Body of pancreas (tissue), 4 donors: ENCODE measurements around the gene SPATA13. TPM values are rescaled to one million over a fixed set of nuclear protein-coding genes. Genes with fewer than 3 reads are reported as not detected.

Experiments
- ATAC-seq: fragments of 150-250 bp; one replicate; pipeline ENCODE4 v1.9.1; 2016
- DNase-seq, 4 donors: peaks; one replicate each; pipeline ENCODE4 v3.0.0-alpha.2; 2019
- H3K27ac ChIP-seq, 4 donors: fragments of 200-600 bp; sonication (generic); 1 replicate in 3 of 4; 2 replicates in 1 of 4; pipeline versions ENCODE4 v1.5.1 to v1.6.1; 2016 to 2019; ENCODE audit warnings: mild to moderate bottlenecking in 1 of 4, mixed read lengths in 1 of 4, moderate library complexity in 1 of 4
- H3K27me3 ChIP-seq, 2 donors: fragments of 200-600 bp; sonication (generic); one replicate each; pipeline ENCODE4 v1.6.0; 2016; ENCODE audit warnings: mild to moderate bottlenecking in 1 of 2
- H3K36me3 ChIP-seq, 2 donors: fragments of 200-600 bp; sonication (generic); replicated peaks in 1 of 2; 2 replicates each; pipeline ENCODE4 v1.5.1; 2016; ENCODE audit warnings: low read depth in 2 of 2; ENCODE audit not compliant: insufficient read depth in 1 of 2
- H3K4me1 ChIP-seq: fragments of 200-600 bp; sonication (generic); one replicate; pipeline ENCODE4 v1.6.0; 2016
- H3K4me3 ChIP-seq, 2 donors: fragments of 200-600 bp; sonication (generic); 1 replicate in 1 of 2; 2 replicates in 1 of 2; pipeline ENCODE4 v1.5.1; 2016 to 2019
- H3K9me3 ChIP-seq, 3 donors: fragments of 200-600 bp; sonication (generic); 1 replicate in 2 of 3; 2 replicates in 1 of 3; pipeline ENCODE4 v1.5.1; 2016
- POLR2A ChIP-seq, 3 donors: fragments of 450-650 bp; IDR thresholded peaks; one replicate each; pipeline ENCODE4 v1.6.1; 2016; ENCODE audit warnings: antibody characterized with exemption in 3 of 3, mild to moderate bottlenecking in 2 of 3
- WGBS, 2 donors: methylation state at CpG; one replicate each; pipeline ENCODE4 v1.1.5; 2017; 5-methylcytosine and 5-hydroxymethylcytosine counted together
- intact Hi-C: fragments of 100-400 bp; cut with DNase I; formaldehyde crosslinking; loops from one replicate; pipeline ENCODE4 v1.15.1; 2023
- total RNA-seq, 2 donors: library from RNA; depleted of rRNA; stranded (reverse); fragments of >200 nt; gene quantifications; one replicate each; pipeline ENCODE4 v1.1.0, GENCODE V29; 2016
- TF ChIP-seq, protein P1 (sequence below), 7 experiments: fragments of 450-650 bp in 4 of 7; fragments of 200-600 bp in 3 of 7; sonication (generic) in 3 of 7; IDR thresholded peaks; one replicate each; pipeline ENCODE4 v1.5.1; 2016 to 2019; ENCODE audit warnings: antibody characterized with exemption in 7 of 7

The SPATA13 gene
- total RNA-seq, 2 donors from 2014 or later: 83.3 to 359 TPM

DNA sequence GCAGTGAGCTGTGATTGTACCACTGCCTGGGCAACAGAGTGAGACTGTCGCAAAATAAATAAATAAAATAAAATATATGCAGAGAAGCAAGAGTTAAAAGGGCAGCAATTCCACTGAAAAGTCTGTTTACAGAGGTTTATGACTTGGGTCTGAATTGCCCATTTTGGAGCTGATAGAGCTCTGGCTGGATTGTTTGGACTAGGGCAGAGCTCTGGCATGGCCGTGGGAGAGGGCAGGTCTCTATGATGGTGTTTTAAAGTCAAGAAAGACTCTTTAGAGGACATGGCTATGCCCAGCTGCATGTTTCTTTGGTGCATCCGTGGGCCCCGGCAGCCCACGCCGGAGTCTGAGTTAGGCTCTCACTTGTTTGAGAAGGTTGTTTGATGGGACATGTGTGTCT lies 84.3 kb downstream of the SPATA13 start:
- no peaks in the 10 kb centered on the region for H3K36me3 ChIP-seq
- peaks cover 48% of the 10 kb centered on the region for H3K4me1 ChIP-seq
- no peak for ATAC-seq
- TF ChIP-seq, protein P1, sequence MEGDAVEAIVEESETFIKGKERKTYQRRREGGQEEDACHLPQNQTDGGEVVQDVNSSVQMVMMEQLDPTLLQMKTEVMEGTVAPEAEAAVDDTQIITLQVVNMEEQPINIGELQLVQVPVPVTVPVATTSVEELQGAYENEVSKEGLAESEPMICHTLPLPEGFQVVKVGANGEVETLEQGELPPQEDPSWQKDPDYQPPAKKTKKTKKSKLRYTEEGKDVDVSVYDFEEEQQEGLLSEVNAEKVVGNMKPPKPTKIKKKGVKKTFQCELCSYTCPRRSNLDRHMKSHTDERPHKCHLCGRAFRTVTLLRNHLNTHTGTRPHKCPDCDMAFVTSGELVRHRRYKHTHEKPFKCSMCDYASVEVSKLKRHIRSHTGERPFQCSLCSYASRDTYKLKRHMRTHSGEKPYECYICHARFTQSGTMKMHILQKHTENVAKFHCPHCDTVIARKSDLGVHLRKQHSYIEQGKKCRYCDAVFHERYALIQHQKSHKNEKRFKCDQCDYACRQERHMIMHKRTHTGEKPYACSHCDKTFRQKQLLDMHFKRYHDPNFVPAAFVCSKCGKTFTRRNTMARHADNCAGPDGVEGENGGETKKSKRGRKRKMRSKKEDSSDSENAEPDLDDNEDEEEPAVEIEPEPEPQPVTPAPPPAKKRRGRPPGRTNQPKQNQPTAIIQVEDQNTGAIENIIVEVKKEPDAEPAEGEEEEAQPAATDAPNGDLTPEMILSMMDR (IDR thresholded peaks at IDR 0.05): no peak
- TF ChIP-seq POLR2A (IDR thresholded peaks at IDR 0.05): no peak
- no peak overlapping the region for H3K4me3 ChIP-seq
- no peaks in the 10 kb centered on the region for H3K9me3 ChIP-seq
- WGBS, 2 donors: 73 to 84% methylated on average over 6 of the region's 6 CpGs
- no peaks in the 10 kb centered on the region for H3K27me3 ChIP-seq
- no peak overlapping the region for H3K27ac ChIP-seq
- no peak for DNase-seq
- intact Hi-C loops: no loop called here

DNA sequence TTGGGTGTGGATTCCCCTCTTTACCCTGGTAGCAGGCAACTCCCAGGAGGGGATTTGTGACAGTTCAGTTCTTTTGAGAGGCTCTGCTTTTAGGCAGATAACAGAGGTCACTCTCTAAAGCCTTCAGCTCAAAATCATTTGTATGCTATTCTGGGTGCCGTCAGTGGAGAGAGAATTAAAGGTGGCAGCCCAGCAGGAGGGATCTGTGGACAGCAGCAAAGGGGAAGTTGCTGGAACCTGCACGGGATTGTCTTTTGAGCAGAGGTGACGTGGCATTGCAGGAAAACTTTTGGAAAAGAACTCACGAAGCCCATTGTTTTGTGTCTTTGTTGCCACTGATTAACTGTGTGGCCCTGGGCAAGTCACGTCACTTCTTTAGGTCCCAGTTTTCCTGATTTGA lies 86.5 kb downstream of the SPATA13 start:
- TF ChIP-seq POLR2A (IDR thresholded peaks at IDR 0.05): no peak
- TF ChIP-seq, protein P1 (IDR thresholded peaks at IDR 0.05): no peak
- H3K27ac ChIP-seq: peak overlapping the region in 1 of 4 donors; percentile 20
- peaks cover 0 to 4% of the 10 kb centered on the region in 2 donors for H3K36me3 ChIP-seq
- ATAC-seq (no peak), DNase-seq (no peak)
- no peak overlapping the region for H3K4me3 ChIP-seq
- no peaks in the 10 kb centered on the region for H3K9me3 ChIP-seq
- peaks cover 26% of the 10 kb centered on the region for H3K4me1 ChIP-seq
- intact Hi-C loops: no loop called here
- H3K27me3 ChIP-seq: no peaks in the 10 kb centered on the region
- 66 to 67% methylated on average over 5 of the region's 5 CpGs for WGBS, 2 donors

DNA sequence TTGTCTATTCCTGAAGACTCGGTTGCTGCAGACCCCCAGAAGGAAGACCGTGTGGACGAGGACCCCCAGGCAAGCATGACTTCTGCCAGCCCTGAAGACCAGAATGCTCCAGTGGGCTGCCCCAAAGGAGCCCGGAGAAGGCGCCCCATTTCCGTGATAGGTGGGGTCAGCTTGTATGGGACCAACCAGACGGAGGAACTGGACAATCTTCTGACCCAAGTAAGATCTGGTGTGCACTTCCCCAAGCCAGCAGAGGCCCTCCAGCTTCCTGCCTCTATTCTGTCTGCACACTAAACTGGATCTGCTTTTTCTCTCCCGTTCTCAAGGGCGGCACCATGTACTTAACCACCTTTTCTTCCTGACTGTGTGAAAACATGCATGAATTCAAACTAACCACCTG lies 89.1 kb downstream of the SPATA13 start:
- no peaks in the 10 kb centered on the region for H3K27me3 ChIP-seq
- intact Hi-C loops: no loop called here
- ATAC-seq (no peak), DNase-seq (no peak)
- WGBS, 2 donors: 82 to 98% methylated on average over 6 to 9 of the region's 9 CpGs
- H3K9me3 ChIP-seq: no peaks in the 10 kb centered on the region
- no peak overlapping the region for H3K27ac ChIP-seq
- peaks cover 5 to 10% of the 10 kb centered on the region in 2 donors for H3K36me3 ChIP-seq
- H3K4me1 ChIP-seq: peaks cover 13% of the 10 kb centered on the region
- TF ChIP-seq POLR2A (IDR thresholded peaks at IDR 0.05): no peak
- H3K4me3 ChIP-seq: no peak overlapping the region

DNA sequence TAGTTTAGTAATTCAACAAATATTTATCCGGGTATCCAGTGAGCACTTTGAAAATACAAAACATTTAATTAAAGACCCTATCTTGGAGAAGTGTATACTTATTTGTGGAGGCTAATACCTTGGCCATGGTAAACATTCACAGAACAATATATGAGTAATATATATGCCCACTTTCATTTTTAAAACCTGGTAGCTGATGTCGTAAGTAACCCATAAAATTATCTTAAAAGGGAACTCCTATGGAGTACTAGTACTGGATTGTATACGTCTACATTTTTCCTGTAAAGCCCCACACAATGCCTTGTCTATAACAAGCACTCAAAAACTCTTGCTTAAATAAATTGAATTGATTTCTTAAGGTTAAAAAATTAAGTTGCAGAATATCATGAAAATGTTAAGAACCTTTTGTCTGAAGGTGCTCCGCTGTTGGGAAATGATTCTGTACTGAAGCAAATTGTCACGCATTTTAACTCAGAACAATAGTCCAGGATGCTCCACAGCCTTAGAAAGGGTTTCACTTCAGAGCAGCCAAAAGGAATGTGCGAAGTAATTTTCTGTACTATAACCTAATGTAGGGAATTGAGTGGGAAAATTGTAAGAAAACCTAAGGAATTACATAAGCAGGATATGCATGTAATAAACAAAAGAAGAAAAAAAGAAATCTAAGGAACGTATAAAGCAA lies 90.0 kb downstream of the SPATA13 start:
- no peak for ATAC-seq
- TF ChIP-seq, protein P1 (IDR thresholded peaks at IDR 0.05): no peak
- TF ChIP-seq POLR2A (IDR thresholded peaks at IDR 0.05): no peak
- H3K27ac ChIP-seq: no peak overlapping the region
- H3K4me3 ChIP-seq: no peak overlapping the region
- DNase-seq: no peak
- 72 to 78% methylated on average over 7 of the region's 7 CpGs for WGBS, 2 donors
- H3K4me1 ChIP-seq: peaks cover 13% of the 10 kb centered on the region
- peaks cover 5 to 14% of the 10 kb centered on the region in 2 donors for H3K36me3 ChIP-seq
- intact Hi-C loops: no loop called here
- no peaks in the 10 kb centered on the region for H3K9me3 ChIP-seq
- no peaks in the 10 kb centered on the region for H3K27me3 ChIP-seq

DNA sequence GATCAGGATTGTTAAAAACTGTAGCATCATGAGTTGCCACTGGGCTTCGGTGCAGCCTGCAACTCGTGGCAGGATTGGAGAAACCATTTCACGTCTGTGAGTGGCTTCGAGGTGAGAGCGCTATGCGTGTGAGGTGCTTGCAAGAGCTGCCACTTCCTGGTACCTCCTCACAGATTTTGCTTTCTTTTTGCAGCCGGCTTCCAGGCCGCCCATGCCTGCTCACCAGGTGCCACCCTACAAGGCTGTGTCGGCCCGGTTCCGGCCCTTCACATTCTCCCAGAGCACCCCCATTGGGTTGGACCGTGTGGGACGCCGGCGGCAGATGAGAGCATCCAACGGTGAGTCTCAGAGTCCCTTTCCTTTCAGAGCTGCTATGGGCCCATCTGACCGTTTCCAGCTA lies 91.0 kb downstream of the SPATA13 start:
- H3K27me3 ChIP-seq: no peaks in the 10 kb centered on the region
- intact Hi-C loops: no loop called here
- H3K36me3 ChIP-seq: peaks cover 5 to 17% of the 10 kb centered on the region in 2 donors
- H3K4me3 ChIP-seq: no peak overlapping the region
- peak in 1 of 4 donors; percentile 31 for DNase-seq
- WGBS, 2 donors: 91 to 92% methylated on average over 14 to 17 of the region's 17 CpGs
- no peak for TF ChIP-seq POLR2A (IDR thresholded peaks at IDR 0.05)
- TF ChIP-seq, protein P1 (IDR thresholded peaks at IDR 0.05): no peak
- peaks cover 5% of the 10 kb centered on the region for H3K4me1 ChIP-seq
- ATAC-seq: no peak
- H3K27ac ChIP-seq: no peak overlapping the region
- H3K9me3 ChIP-seq: no peaks in the 10 kb centered on the region
